NCI-H82 treated with DMSO at 0.1 percent for 48 hours (cell line): Measurements from ENCODE around the gene PLEKHG7.

Source experiments
- DNase-seq: peaks from one replicate; lab custom pipeline; 2025; ENCODE audit not compliant: unreplicated experiment; lab: John Stamatoyannopoulos, UW

The PLEKHG7 gene

GRCh38 chr12:92707926-92708325, 5.1 kb downstream of the PLEKHG7 start:
- no peak for DNase-seq

GRCh38 chr12:92715625-92716024, 12.8 kb downstream of the PLEKHG7 start:
- no peak for DNase-seq

GRCh38 chr12:92717202-92717601, 14.4 kb downstream of the PLEKHG7 start:
- DNase-seq = no peak

GRCh38 chr12:92718483-92718990, 15.7 kb downstream of the PLEKHG7 start:
- DNase-seq = no peak

- no peak for DNase-seq
These were observed 16.9 kb downstream of the PLEKHG7 start for GRCh38 chr12:92719674-92720073.

- DNase-seq = no peak
These were observed 18.3 kb downstream of the PLEKHG7 start for GRCh38 chr12:92721130-92721529.

- no peak for DNase-seq
These were observed 18.9 kb downstream of the PLEKHG7 start for GRCh38 chr12:92721656-92722055.

- DNase-seq = no peak
These were observed 20.1 kb downstream of the PLEKHG7 start for GRCh38 chr12:92722897-92723296.

- DNase-seq = no peak
These were observed 24.1 kb downstream of the PLEKHG7 start for GRCh38 chr12:92726850-92727249.

- DNase-seq = peak; percentile 93
These were observed 27.1 kb downstream of the PLEKHG7 start for GRCh38 chr12:92729773-92730305.

- no peak for DNase-seq
These were observed 28.0 kb downstream of the PLEKHG7 start for GRCh38 chr12:92730758-92731157.

- no peak for DNase-seq
These were observed 29.4 kb downstream of the PLEKHG7 start for GRCh38 chr12:92732216-92732615.

GRCh38 chr12:92732716-92733115, 29.9 kb downstream of the PLEKHG7 start:
- DNase-seq = no peak

GRCh38 chr12:92733181-92733580, 30.4 kb downstream of the PLEKHG7 start:
- DNase-seq = no peak

GRCh38 chr12:92733661-92734060, 30.9 kb downstream of the PLEKHG7 start:
- DNase-seq = no peak

GRCh38 chr12:92735131-92735721, 32.4 kb downstream of the PLEKHG7 start:
- DNase-seq = no peak

- no peak for DNase-seq
These were observed 33.8 kb downstream of the PLEKHG7 start for GRCh38 chr12:92736605-92737004.

GRCh38 chr12:92737855-92738850, 35.4 kb downstream of the PLEKHG7 start:
- DNase-seq = no peak

- DNase-seq = peak; percentile 15
These were observed 36.3 kb downstream of the PLEKHG7 start for GRCh38 chr12:92739113-92739512.

GRCh38 chr12:92740411-92740810, 37.6 kb downstream of the PLEKHG7 start:
- DNase-seq = no peak

GRCh38 chr12:92743026-92743425, 40.2 kb downstream of the PLEKHG7 start:
- no peak for DNase-seq
